Measurements from ENCODE around the gene HGFAC.

- TF ChIP-seq GATA3 (IDR thresholded peaks at IDR 0.05; ENCODE audit: low read depth, low read length): no peak
- no peak for TF ChIP-seq GATA2 (IDR thresholded peaks at IDR 0.05; ENCODE audit: low read depth, low read length)
Observed at GRCh38 chr4:3452376-3452775, 10.6 kb downstream of the HGFAC start.
